HG02759 (cell line): ENCODE data around the gene UROS.

Source experiments
- ATAC-seq: cut with Tn5 transposase; IDR thresholded peaks from one replicate; pipeline ENCODE4 v1.9.1; 2021; ENCODE audit warnings: mild to moderate bottlenecking, moderate library complexity; ENCODE audit not compliant: unreplicated experiment

UROS gene

GRCh38 chr10:125822878-125823662, at the start of gene UROS, which contains the start of gene BCCIP:
UROS (minus strand) TSS chr10:125823258; CDS start chr10:125816499, 6,759 bp downstream.
BCCIP (plus strand) TSS chr10:125823546; CDS start chr10:125823558, 12 bp downstream.
- peak; percentile 81 for ATAC-seq

- no peak for ATAC-seq
These were observed 48.3 kb upstream of the UROS start for GRCh38 chr10:125871338-125871737.

- peak; percentile 56 for ATAC-seq
These were observed 45.4 kb upstream of the UROS start for GRCh38 chr10:125868372-125868975.

GRCh38 chr10:125866421-125867029, 43.5 kb upstream of the UROS start:
- no peak for ATAC-seq

GRCh38 chr10:125865120-125865519, 42.1 kb upstream of the UROS start:
- no peak for ATAC-seq

- ATAC-seq, result no peak
These were observed 36.2 kb upstream of the UROS start for GRCh38 chr10:125859128-125859817.

GRCh38 chr10:125857185-125857760, 34.2 kb upstream of the UROS start:
- ATAC-seq, result no peak

- ATAC-seq, result no peak
These were observed 29.4 kb upstream of the UROS start for GRCh38 chr10:125852487-125852886.

GRCh38 chr10:125850766-125851731, 28.0 kb upstream of the UROS start:
- ATAC-seq, result no peak

- no peak for ATAC-seq
These were observed 26.4 kb upstream of the UROS start for GRCh38 chr10:125849448-125849847.

- no peak for ATAC-seq
These were observed 25.8 kb upstream of the UROS start for GRCh38 chr10:125848857-125849256.

- no peak for ATAC-seq
These were observed 25.3 kb upstream of the UROS start for GRCh38 chr10:125848371-125848770.

- peak; percentile 60 for ATAC-seq
These were observed 23.8 kb upstream of the UROS start for GRCh38 chr10:125846894-125847293.

- no peak for ATAC-seq
These were observed 22.6 kb upstream of the UROS start for GRCh38 chr10:125845617-125846016.

GRCh38 chr10:125844751-125845221, 21.7 kb upstream of the UROS start:
- ATAC-seq, result no peak

- no peak for ATAC-seq
These were observed 20.7 kb upstream of the UROS start for GRCh38 chr10:125843603-125844329.

- no peak for ATAC-seq
These were observed 17.9 kb upstream of the UROS start for GRCh38 chr10:125840955-125841354.

- no peak for ATAC-seq
These were observed 17.3 kb upstream of the UROS start for GRCh38 chr10:125840406-125840805.
